ENCODE data around the gene APCDD1.
A peak's percentile ranks its signal among the peaks of the same experiment; 100 is the strongest.

The APCDD1 gene

GRCh38 chr18:10530002-10530401 lies 75.6 kb downstream of the APCDD1 start:
- Histone ChIP-seq H3K4me1 (ENCODE audit: insufficient read depth, low read length) (peaks cover 38% of the 10 kb centered on the region), H3K79me2 (ENCODE audit: insufficient read depth, low read length) (peaks cover 87% of the 10 kb centered on the region), H3K9me3 (ENCODE audit: insufficient read depth, low read length, severe bottlenecking) (no peaks in the 10 kb centered on the region), H3K9ac (ENCODE audit: low read depth, low read length) (no peak overlapping the region), H2AFZ (ENCODE audit: low read depth, low read length) (no peak overlapping the region), H4K20me1 (ENCODE audit: insufficient read depth, low read length) (peaks cover 37% of the 10 kb centered on the region), H3K36me3 (ENCODE audit: insufficient read depth, low read length) (peaks cover 20% of the 10 kb centered on the region), H3K4me2 (ENCODE audit: insufficient read depth, low read length) (peak overlapping the region; percentile 38; the same call in 1 of the 2 replicates), H3K27ac (ENCODE audit: low read length) (no peak overlapping the region), H3K27me3 (ENCODE audit: insufficient read depth, low read length, poor library complexity) (no peaks in the 10 kb centered on the region), H3K4me3 (ENCODE audit: low read depth in 1 of 2, low read length in 2 of 2) (no peak overlapping the region)
- TF ChIP-seq CTCF (IDR thresholded peaks at IDR 0.05; ENCODE audit: borderline replicate concordance, extremely low read depth, low read length, poor library complexity, severe bottlenecking) (no peak), EZH2 (IDR thresholded peaks at IDR 0.05; ENCODE audit: borderline replicate concordance, low read depth, low read length, severe bottlenecking) (no peak)
- ATAC-seq (ENCODE audit: insufficient read depth, low read depth) = no peak
- DNase-seq = no peak

GRCh38 chr18:10530852-10531251 lies 76.4 kb downstream of the APCDD1 start:
- TF ChIP-seq CTCF (IDR thresholded peaks at IDR 0.05; ENCODE audit: borderline replicate concordance, extremely low read depth, low read length, poor library complexity, severe bottlenecking) = no peak
- TF ChIP-seq EZH2 (IDR thresholded peaks at IDR 0.05; ENCODE audit: borderline replicate concordance, low read depth, low read length, severe bottlenecking) = no peak
- Histone ChIP-seq H3K27me3 (ENCODE audit: insufficient read depth, low read length, poor library complexity) (no peaks in the 10 kb centered on the region), H3K4me3 (ENCODE audit: low read depth in 1 of 2, low read length in 2 of 2) (no peak overlapping the region), H3K9ac (ENCODE audit: low read depth, low read length) (no peak overlapping the region), H2AFZ (ENCODE audit: low read depth, low read length) (no peak overlapping the region), H3K4me2 (ENCODE audit: insufficient read depth, low read length) (0 out of 2 replicates have a peak overlapping the region, but pooled peaks have one; percentile 2), H3K36me3 (ENCODE audit: insufficient read depth, low read length) (peaks cover 20% of the 10 kb centered on the region), H3K4me1 (ENCODE audit: insufficient read depth, low read length) (peaks cover 32% of the 10 kb centered on the region), H3K27ac (ENCODE audit: low read length) (no peak overlapping the region), H3K79me2 (ENCODE audit: insufficient read depth, low read length) (peaks cover 90% of the 10 kb centered on the region), H4K20me1 (ENCODE audit: insufficient read depth, low read length) (peaks cover 37% of the 10 kb centered on the region), H3K9me3 (ENCODE audit: insufficient read depth, low read length, severe bottlenecking) (no peaks in the 10 kb centered on the region)
- no peak for DNase-seq
- no peak for ATAC-seq (ENCODE audit: insufficient read depth, low read depth)

DNA sequence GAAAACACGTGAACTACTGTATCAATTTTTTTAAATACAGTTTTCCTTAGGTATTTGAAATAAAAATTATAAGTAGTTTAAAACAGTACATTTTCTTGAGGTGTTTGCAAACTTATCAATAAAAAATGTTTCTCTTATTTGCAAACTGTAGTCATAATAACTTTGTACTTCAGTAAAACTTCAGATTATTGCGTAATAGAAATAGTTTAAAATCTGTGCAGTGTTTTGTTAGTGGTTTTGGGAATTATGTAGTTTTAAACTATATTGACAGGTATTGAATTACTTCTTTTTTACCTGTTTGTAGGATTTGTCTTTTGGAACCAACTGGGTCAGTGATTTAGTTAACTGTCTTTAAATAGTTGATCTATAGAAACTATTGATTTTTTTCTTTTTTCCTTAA lies 78.7 kb downstream of the APCDD1 start:
- H3K4me3 ChIP-seq (ENCODE audit: low read depth in 1 of 2, low read length in 2 of 2) = no peak overlapping the region
- H3K36me3 ChIP-seq (ENCODE audit: insufficient read depth, low read length) = peaks cover 22% of the 10 kb centered on the region
- TF ChIP-seq EZH2 (IDR thresholded peaks at IDR 0.05; ENCODE audit: borderline replicate concordance, low read depth, low read length, severe bottlenecking) (no peak), CTCF (IDR thresholded peaks at IDR 0.05; ENCODE audit: borderline replicate concordance, extremely low read depth, low read length, poor library complexity, severe bottlenecking) (no peak)
- H3K79me2 ChIP-seq (ENCODE audit: insufficient read depth, low read length) = peaks cover 76% of the 10 kb centered on the region
- no peak overlapping the region for H3K4me2 ChIP-seq (ENCODE audit: insufficient read depth, low read length)
- peaks cover 25% of the 10 kb centered on the region for H4K20me1 ChIP-seq (ENCODE audit: insufficient read depth, low read length)
- no peak overlapping the region for H3K9ac ChIP-seq (ENCODE audit: low read depth, low read length)
- no peaks in the 10 kb centered on the region for H3K9me3 ChIP-seq (ENCODE audit: insufficient read depth, low read length, severe bottlenecking)
- H2AFZ ChIP-seq (ENCODE audit: low read depth, low read length) = no peak overlapping the region
- no peaks in the 10 kb centered on the region for H3K27me3 ChIP-seq (ENCODE audit: insufficient read depth, low read length, poor library complexity)
- H3K27ac ChIP-seq (ENCODE audit: low read length) = no peak overlapping the region
- DNase-seq = no peak
- ATAC-seq (ENCODE audit: insufficient read depth, low read depth) = no peak
- H3K4me1 ChIP-seq (ENCODE audit: insufficient read depth, low read length) = peaks cover 20% of the 10 kb centered on the region

DNA sequence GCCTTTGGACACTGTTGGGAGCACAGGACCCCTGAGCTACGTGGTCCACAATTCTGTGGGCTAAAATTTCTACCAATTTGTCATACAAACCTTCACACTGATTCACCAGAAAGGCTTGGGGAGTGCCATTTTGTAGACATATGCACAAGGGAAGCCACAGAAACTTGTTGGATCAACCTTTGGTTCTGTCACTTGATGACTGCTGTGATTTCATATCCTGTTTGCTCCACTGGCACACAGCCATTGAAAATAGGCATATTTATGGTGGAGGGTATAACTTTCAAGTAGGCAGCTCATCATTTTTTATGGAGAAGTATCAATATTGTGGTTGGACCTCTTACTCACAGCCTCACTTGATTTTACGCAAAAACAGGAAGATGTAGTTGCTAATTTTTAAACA lies 81.8 kb downstream of the APCDD1 start:
- Histone ChIP-seq H3K27ac (ENCODE audit: low read length) (no peak overlapping the region), H3K27me3 (ENCODE audit: insufficient read depth, low read length, poor library complexity) (no peaks in the 10 kb centered on the region), H3K4me3 (ENCODE audit: low read depth in 1 of 2, low read length in 2 of 2) (no peak overlapping the region), H3K4me1 (ENCODE audit: insufficient read depth, low read length) (no peaks in the 10 kb centered on the region), H3K79me2 (ENCODE audit: insufficient read depth, low read length) (peaks cover 46% of the 10 kb centered on the region), H3K4me2 (ENCODE audit: insufficient read depth, low read length) (no peak overlapping the region), H4K20me1 (ENCODE audit: insufficient read depth, low read length) (peaks cover 8% of the 10 kb centered on the region; the same call in 1 of the 2 replicates), H2AFZ (ENCODE audit: low read depth, low read length) (no peak overlapping the region), H3K9me3 (ENCODE audit: insufficient read depth, low read length, severe bottlenecking) (no peaks in the 10 kb centered on the region), H3K9ac (ENCODE audit: low read depth, low read length) (no peak overlapping the region), H3K36me3 (ENCODE audit: insufficient read depth, low read length) (peaks cover 52% of the 10 kb centered on the region)
- DNase-seq (no peak), ATAC-seq (ENCODE audit: insufficient read depth, low read depth) (no peak)
- TF ChIP-seq EZH2 (IDR thresholded peaks at IDR 0.05; ENCODE audit: borderline replicate concordance, low read depth, low read length, severe bottlenecking) (no peak), CTCF (IDR thresholded peaks at IDR 0.05; ENCODE audit: borderline replicate concordance, extremely low read depth, low read length, poor library complexity, severe bottlenecking) (no peak)
